OCI-LY1 (cell line): Measurements from ENCODE around the gene CNST.

Source experiments
- H2AFZ ChIP-seq: fragments of 200-600 bp; sonication (generic), shearing (Covaris generic); 2 replicates; pipeline ENCODE4 v1.6.0; 2014; ENCODE audit warnings: antibody characterized with exemption, mild to moderate bottlenecking, low read length
- H3F3A ChIP-seq: fragments of 200-600 bp; sonication (generic), shearing (Covaris generic); 2 replicates; pipeline ENCODE4 v1.6.0; 2014; ENCODE audit warnings: mild to moderate bottlenecking, antibody characterized with exemption, low read length, moderate library complexity; ENCODE audit not compliant: insufficient read depth
- H3K27ac ChIP-seq: fragments of 200-600 bp; sonication (generic); 2 replicates; pipeline ENCODE4 v1.5.1; 2014; ENCODE audit warnings: low read length, mixed run types, mild to moderate bottlenecking, low read depth; ENCODE audit not compliant: poor library complexity, severe bottlenecking
- H3K27me3 ChIP-seq: fragments of 200-600 bp; sonication (generic); 2 replicates; pipeline ENCODE4 v1.6.0; 2014; ENCODE audit warnings: antibody characterized with exemption, mild to moderate bottlenecking, low read length, moderate library complexity; ENCODE audit not compliant: insufficient read depth
- H3K36me3 ChIP-seq: fragments of 200-600 bp; sonication (generic); 2 replicates; pipeline ENCODE4 v1.6.1; 2014; ENCODE audit warnings: mild to moderate bottlenecking, antibody characterized with exemption, low read length, moderate library complexity, mixed read lengths; ENCODE audit not compliant: insufficient read depth
- H3K4me1 ChIP-seq: fragments of 200-600 bp; sonication (generic); 2 replicates; pipeline ENCODE4 v1.5.1; 2014; ENCODE audit warnings: mild to moderate bottlenecking, low read length, moderate library complexity; ENCODE audit not compliant: insufficient read depth, severe bottlenecking
- H3K4me2 ChIP-seq: fragments of 200-600 bp; sonication (generic), shearing (Covaris generic); 2 replicates; pipeline ENCODE4 v1.6.1; 2014; ENCODE audit warnings: low read length
- H3K4me3 ChIP-seq: fragments of 200-600 bp; sonication (generic); 2 replicates; pipeline ENCODE4 v1.5.1; 2014; ENCODE audit warnings: low read length, low read depth, mild to moderate bottlenecking, mixed read lengths; ENCODE audit not compliant: poor library complexity, severe bottlenecking
- H3K79me2 ChIP-seq: fragments of 200-600 bp; shearing (Covaris generic); 2 replicates; pipeline ENCODE4 v1.6.1; 2016; ENCODE audit warnings: mixed run types, low read length, mixed read lengths; ENCODE audit not compliant: insufficient read depth
- H3K9ac ChIP-seq: fragments of 200-600 bp; sonication (generic), shearing (Covaris generic); 2 replicates; pipeline ENCODE4 v1.6.1; 2014; ENCODE audit warnings: mild to moderate bottlenecking, low read length, mixed read lengths
- H3K9me2 ChIP-seq: fragments of 200-600 bp; sonication (generic), shearing (Covaris generic); 2 replicates; pipeline ENCODE4 v1.6.1; 2014; ENCODE audit warnings: low read depth, mild to moderate bottlenecking, low read length, mixed read lengths
- H3K9me3 ChIP-seq: fragments of 200-600 bp; shearing (Covaris generic); 2 replicates; pipeline ENCODE4 v1.6.1; 2014; ENCODE audit warnings: low read length, mixed read lengths
- H4K20me1 ChIP-seq: fragments of 200-600 bp; sonication (generic), shearing (Covaris generic); 2 replicates; pipeline ENCODE4 v1.6.0; 2016; ENCODE audit warnings: mild to moderate bottlenecking, low read length; ENCODE audit not compliant: insufficient read depth
- EZH2 ChIP-seq: fragments of 200-600 bp; sonication (generic), shearing (Covaris generic); IDR thresholded peaks from 2 replicates; pipeline ENCODE4 v1.8.0; 2017; ENCODE audit warnings: borderline replicate concordance, mixed run types, mild to moderate bottlenecking, antibody characterized with exemption, low read length, moderate library complexity, mixed read lengths
- TF ChIP-seq, protein P1 (sequence below): fragments of 200-600 bp; sonication (generic), shearing (Covaris generic); IDR thresholded peaks from 2 replicates; pipeline ENCODE4 v1.5.1; 2017; ENCODE audit warnings: mild to moderate bottlenecking, antibody characterized with exemption, low read length, moderate library complexity, mixed read lengths

CNST gene

DNA sequence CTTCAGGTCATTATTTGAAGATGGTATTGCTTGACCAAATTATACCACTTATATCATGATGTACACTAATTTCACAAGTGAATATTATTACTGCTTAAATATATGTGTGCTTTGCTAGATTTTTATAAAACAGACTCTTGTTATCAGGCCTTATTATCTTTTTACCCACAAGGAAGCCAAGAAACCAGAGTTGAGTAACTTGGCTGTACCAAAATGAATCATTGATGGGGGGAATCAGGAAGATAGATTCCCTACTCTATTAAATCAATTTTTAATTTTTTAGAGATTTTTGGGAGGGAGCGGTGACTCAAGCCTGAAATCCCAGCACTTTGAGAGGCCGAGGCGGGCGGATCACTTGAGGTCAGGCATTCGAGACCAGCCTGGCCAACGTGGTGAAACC, 141.9 kb downstream of the CNST start:
- Histone ChIP-seq H3K79me2 (no peaks in the 10 kb centered on the region), H3K4me2 (no peak overlapping the region), H3K27me3 (no peaks in the 10 kb centered on the region; the same call in 1 of the 2 replicates), H3K27ac (no peak overlapping the region), H4K20me1 (no peaks in the 10 kb centered on the region), H3K9me3 (no peaks in the 10 kb centered on the region), H3K9me2 (no peaks in the 10 kb centered on the region), H3K4me1 (no peaks in the 10 kb centered on the region), H3K9ac (no peak overlapping the region), H2AFZ (no peak overlapping the region), H3K4me3 (no peak overlapping the region), H3F3A (no peaks in the 10 kb centered on the region), H3K36me3 (no peaks in the 10 kb centered on the region; the same call in 1 of the 2 replicates)
- no peak for TF ChIP-seq EZH2
- TF ChIP-seq, protein P1, sequence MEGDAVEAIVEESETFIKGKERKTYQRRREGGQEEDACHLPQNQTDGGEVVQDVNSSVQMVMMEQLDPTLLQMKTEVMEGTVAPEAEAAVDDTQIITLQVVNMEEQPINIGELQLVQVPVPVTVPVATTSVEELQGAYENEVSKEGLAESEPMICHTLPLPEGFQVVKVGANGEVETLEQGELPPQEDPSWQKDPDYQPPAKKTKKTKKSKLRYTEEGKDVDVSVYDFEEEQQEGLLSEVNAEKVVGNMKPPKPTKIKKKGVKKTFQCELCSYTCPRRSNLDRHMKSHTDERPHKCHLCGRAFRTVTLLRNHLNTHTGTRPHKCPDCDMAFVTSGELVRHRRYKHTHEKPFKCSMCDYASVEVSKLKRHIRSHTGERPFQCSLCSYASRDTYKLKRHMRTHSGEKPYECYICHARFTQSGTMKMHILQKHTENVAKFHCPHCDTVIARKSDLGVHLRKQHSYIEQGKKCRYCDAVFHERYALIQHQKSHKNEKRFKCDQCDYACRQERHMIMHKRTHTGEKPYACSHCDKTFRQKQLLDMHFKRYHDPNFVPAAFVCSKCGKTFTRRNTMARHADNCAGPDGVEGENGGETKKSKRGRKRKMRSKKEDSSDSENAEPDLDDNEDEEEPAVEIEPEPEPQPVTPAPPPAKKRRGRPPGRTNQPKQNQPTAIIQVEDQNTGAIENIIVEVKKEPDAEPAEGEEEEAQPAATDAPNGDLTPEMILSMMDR: no peak

- Histone ChIP-seq H3F3A (no peaks in the 10 kb centered on the region), H3K79me2 (no peaks in the 10 kb centered on the region), H3K27ac (no peak overlapping the region), H3K36me3 (no peaks in the 10 kb centered on the region; the same call in 1 of the 2 replicates), H3K27me3 (no peaks in the 10 kb centered on the region; the same call in 1 of the 2 replicates), H3K9me3 (no peaks in the 10 kb centered on the region), H3K9ac (no peak overlapping the region), H3K9me2 (no peaks in the 10 kb centered on the region), H2AFZ (no peak overlapping the region), H3K4me2 (no peak overlapping the region), H3K4me1 (no peaks in the 10 kb centered on the region), H3K4me3 (no peak overlapping the region), H4K20me1 (no peaks in the 10 kb centered on the region)
- TF ChIP-seq EZH2: no peak
- TF ChIP-seq, protein P1: no peak
Observed at GRCh38 chr1:246709196-246709595, 142.9 kb downstream of the CNST start.

DNA sequence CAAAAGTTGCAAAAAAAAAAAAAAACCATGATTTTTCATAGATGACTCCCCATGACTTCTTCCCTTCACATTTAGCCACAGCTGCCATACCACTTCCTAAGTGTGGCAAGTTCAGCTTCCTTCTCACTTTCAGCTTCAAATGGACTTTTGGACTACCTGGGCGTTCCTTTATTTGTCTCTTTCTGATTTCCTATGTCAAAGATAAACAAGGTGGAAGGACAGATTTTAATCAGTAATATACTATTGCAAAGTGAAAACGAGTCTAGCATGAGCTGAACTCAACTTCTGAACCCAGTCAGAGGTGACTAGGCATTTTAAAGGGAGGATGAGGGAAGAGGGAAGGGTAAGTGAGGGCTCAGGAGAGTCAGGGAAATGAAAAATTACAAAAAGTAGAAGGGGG, 143.6 kb downstream of the CNST start:
- H3K36me3 ChIP-seq: no peaks in the 10 kb centered on the region; the same call in 1 of the 2 replicates
- no peak overlapping the region for H3K4me3 ChIP-seq
- no peak overlapping the region for H2AFZ ChIP-seq
- H3K9ac ChIP-seq: no peak overlapping the region
- H3K9me2 ChIP-seq: no peaks in the 10 kb centered on the region
- no peaks in the 10 kb centered on the region for H3K79me2 ChIP-seq
- no peak overlapping the region for H3K27ac ChIP-seq
- H3K4me1 ChIP-seq: no peaks in the 10 kb centered on the region
- H3F3A ChIP-seq: no peaks in the 10 kb centered on the region
- no peak overlapping the region for H3K4me2 ChIP-seq
- H4K20me1 ChIP-seq: no peaks in the 10 kb centered on the region
- no peak for TF ChIP-seq EZH2
- TF ChIP-seq, protein P1: no peak
- H3K9me3 ChIP-seq: no peaks in the 10 kb centered on the region
- H3K27me3 ChIP-seq: no peaks in the 10 kb centered on the region; the same call in 1 of the 2 replicates
